NCI-H1092 treated with DMSO at 0.1 percent for 48 hours (cell line): ENCODE data around the gene CARD10.
"Not testable (repeated sequence)": the region's sequence is repeated elsewhere in the genome, so short reads cannot be mapped to it uniquely, and the experiment has no call there.

Source experiments
- DNase-seq: peaks from one replicate; lab custom pipeline; 2025; lab: John Stamatoyannopoulos, UW

CARD10 gene

GRCh38 chr22:37485395-37486223 lies 33.6 kb downstream of the CARD10 start:
- DNase-seq = no peak

DNA sequence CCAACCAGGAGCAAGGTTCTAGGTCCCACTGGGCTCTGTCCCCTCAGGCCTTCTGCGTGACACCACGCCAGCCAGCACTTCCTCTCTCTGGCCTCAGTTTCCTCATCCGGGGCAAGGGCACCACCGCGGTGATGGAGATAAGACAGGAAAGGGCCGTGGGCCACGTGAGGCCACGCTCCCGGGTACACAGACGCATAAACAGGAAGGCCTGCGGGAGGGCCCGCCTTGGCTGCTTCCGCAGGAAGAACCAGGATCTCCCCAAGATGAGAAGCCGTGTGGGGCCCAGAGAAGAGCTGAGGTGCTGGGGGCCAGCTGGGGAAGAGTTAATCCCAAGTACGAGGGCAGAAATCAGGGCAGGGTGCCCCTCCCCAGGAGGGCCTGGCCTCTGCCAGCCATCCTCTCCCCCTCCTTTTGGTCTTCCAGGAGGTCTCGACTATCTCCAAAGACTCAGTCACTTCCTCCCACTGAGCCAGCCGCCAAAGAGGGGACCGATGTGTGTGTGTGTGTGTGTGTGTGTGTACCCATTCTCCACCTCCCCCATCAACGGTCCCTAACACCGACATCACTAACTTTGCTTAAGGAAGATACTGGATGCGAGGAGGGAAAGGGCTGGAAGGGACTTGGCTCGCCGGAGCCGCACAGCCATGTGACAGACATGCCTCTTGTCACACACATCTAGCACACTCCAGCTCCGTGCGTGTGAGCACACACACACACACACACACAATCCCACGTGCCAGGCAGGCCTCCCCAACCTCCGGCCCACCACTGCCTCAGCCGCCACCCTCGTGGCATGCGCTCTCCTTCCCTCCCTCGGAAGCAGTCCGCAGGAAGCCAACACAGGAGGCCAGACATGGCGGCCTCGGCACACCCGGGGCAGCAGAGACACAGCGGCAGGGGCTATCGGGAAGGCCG lies 34.5 kb downstream of the CARD10 start:
- no peak for DNase-seq

- no peak for DNase-seq
Observed at GRCh38 chr22:37483050-37483449, 36.2 kb downstream of the CARD10 start.

DNA sequence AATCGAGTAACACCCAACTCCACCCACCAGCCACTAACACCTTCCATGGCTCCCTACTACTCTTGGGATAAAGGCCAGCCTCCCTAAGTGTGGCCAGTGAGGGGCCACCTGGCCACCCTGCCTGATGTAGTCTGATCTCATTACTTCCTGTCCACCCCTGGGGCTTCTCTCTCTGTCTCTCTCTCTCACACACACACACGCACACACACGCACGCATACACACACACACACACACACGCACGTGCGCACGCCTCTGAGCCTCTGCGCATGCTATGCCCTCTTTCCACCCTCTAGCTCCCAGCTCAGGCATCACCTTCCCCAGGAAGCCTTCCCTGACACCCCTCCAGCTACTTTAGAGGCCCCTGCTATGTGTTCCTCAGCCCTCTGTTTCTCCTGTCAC lies 37.0 kb downstream of the CARD10 start:
- DNase-seq = no peak

DNA sequence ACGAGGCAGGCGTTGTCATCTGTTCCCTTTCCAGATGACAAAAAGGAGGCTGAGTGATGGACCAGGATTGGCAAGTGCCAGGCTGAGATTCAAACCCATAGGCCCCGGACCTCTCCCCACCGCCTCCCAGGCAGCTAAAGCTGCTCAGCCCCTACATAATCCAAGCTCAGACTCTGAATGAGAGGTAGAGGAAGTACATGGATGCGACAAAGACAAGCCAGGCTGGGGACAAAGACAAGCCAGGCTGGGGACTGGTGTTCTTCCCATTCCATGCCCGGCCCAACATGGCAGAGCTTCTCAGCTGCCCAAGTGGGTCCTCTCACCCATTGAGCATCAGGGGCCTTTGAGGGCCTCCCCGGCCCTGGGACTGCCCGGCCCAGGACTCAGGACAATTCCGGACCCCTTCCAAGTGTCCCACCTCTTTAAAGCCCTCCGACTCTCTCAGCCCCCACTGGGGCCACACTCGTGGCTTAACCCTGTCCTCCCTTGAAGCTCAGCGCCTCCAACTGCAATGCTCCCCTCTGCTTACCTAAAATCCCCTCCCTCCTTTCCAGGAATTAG lies 37.8 kb downstream of the CARD10 start:
- DNase-seq = no peak

- no peak for DNase-seq
Observed at GRCh38 chr22:37480387-37481346, 38.5 kb downstream of the CARD10 start.

DNA sequence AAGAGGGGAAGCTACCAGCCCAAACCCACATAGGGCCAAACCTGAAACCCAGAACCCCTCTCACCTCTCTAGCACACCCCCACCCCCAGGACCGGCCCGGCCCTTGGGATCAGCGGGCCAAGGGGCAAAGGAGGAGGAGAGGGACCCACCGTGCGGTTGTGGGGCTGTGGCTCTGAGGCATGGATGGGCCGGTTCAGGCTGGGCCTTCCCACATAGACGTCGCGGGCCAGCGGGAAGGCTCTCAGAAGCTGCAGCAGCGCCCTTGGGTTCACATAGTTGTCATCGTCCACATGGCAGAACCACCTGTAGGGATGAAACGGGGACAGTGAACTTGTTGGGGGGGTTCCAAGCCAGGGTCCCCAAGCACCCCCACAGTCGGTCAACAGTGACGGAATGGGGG lies 40.0 kb downstream of the CARD10 start:
- no peak for DNase-seq

GRCh38 chr22:37476389-37477329 lies 42.6 kb downstream of the CARD10 start:
- DNase-seq = no peak

- DNase-seq = no peak
Observed at GRCh38 chr22:37474447-37475090, 44.6 kb downstream of the CARD10 start.

DNA sequence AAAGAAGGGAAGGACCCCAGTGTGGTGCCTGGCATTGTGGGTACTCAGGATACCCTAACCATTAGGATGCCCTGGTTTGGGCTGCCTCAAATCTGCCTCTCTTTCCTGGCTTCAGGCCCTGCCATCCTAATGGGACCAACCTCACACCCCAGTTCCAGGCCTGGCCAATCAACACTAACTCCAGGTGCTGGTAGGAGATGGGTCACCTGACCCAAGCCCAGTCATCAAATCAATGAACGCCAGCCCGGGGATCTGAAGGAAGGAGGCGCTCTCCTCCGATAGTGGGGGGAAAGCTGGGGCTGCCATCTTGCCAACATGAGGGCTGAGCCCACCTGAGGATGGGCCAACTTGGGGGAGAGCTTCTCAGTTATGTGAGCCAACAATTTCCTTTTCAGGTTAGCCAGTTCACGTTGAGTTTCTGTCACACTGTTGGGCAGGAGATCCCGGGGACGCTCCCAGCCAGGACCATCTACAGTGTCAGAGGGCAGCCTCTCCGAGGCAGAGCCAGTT lies 45.7 kb downstream of the CARD10 start:
- no peak for DNase-seq

GRCh38 chr22:37472418-37473006 lies 46.7 kb downstream of the CARD10 start:
- DNase-seq = peak; percentile 13

DNA sequence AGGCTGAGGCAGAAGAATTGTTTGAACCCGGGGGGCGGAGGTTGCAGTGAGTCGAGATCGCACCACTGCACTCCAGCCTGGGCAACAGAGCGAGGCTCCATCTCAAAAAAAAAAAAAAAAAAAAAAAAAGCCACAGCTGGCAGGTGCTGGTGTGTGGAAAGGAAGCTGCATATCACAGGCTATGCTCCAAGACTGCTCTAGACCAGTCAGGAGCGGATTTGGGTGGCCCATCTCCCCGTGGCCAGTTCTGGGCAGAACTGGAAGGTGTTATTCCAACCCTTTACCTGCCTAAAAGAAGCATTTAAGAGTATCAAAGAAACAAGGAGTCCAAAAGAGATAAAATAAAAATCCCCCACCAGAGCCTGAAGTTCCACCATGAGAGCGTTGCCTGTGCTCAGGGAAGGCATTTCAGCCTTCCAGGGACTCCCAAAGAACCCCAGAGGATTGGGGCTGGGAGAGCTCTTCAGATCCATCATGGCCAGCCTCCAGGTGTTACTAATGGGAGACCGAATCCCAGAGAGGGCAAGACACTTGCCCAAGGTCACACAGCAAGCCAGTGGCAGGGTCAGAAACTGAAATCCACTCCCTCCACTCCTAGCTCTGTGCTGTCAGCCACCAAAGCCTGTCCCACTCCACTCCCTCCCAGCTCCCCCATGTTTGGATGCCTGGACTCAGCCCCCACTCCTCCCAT lies 47.3 kb downstream of the CARD10 start:
- DNase-seq = no peak

DNA sequence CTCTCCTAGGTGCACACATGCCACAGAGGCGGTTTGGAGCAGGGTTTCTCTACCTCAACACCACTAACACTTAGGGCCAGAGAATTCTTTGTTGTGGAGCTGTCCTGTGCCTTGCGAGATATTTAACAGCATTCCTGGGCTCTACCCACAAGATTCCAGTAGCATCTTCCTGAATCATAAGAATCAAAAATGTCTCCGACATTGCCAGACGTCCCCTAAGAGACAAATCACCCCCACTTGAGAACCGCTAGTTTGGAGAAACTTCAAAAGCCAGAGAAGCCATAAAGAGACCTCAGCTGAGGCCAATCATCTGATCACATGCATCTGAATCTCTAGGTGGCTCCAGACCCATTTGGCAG lies 49.1 kb downstream of the CARD10 start:
- DNase-seq = no peak

- no peak for DNase-seq
Observed at GRCh38 chr22:37469416-37470086, 49.7 kb downstream of the CARD10 start.

DNA sequence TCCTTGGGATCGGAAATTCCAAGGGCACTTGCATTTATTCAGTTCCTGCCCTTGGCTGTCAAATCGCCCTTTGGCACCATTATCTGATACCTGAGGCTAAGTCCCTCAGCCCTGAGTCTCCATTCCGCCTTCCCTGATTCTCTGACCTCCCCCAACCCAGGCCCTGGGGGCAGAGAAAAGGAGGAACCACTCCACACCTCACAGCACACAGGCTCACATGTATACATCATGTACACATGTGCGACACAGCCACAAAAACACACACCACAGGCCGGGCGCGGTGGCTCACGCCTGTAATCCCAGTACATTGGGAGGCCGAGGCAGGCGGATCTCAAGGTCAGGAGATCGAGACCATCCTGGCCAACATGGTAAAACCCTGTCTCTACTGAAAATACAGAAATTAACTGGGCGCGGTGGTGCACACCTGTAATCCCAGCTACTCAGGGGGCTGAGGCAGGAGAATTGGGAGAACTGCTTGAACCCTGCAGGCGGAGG lies 51.0 kb downstream of the CARD10 start:
- not testable (repeated sequence) for DNase-seq

GRCh38 chr22:37467391-37467955 lies 51.7 kb downstream of the CARD10 start:
- DNase-seq = no peak

DNA sequence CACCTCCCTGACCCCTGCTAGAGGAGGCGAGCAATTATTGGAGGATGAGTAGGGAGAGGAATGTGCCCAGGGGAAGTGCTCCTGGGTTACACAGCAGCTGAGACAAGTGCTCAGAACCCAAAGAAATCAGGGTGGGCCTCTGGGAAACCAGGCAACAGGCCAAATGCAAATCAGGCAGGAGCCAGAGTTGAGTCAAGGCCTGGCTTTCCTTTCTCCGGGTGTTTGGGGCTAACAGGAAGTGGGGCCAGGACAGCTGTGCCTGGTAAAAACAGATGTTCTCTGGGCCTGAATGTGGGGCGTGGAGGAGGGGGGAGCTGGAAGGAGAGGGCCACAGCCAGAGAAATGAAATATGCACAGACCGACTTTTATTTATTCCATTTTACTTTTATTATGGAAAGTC lies 55.0 kb downstream of the CARD10 start:
- DNase-seq = no peak

GRCh38 chr22:37462983-37463382 lies 56.2 kb downstream of the CARD10 start:
- no peak for DNase-seq
